Activated CD8-positive, alpha-beta memory T cell treated with anti-CD3 and anti-CD28 coated beads for 36 hours (primary cell): ENCODE data around the gene KRT6C. TPM values are rescaled to one million over a fixed set of nuclear protein-coding genes. Genes with fewer than 3 reads are reported as not detected.

Source experiments
- CTCF ChIA-PET: fragments of 350-600 bp; sonication (Branson Sonifier 250); formaldehyde crosslinking; loops from one replicate; lab custom pipeline; 2021; ENCODE audit warnings: antibody characterized with exemption; lab: Charles Lee
- POLR2A ChIA-PET: fragments of 350-600 bp; sonication (Branson Sonifier 250); formaldehyde crosslinking; loops from one replicate; lab custom pipeline; 2021; ENCODE audit warnings: antibody characterized with exemption; lab: Charles Lee
- total RNA-seq, 2 experiments: library from RNA; stranded (reverse); gene quantifications; one replicate each; pipeline ENCODE4 v1.2.3, GENCODE V29; 2021

The KRT6C gene
- not detected for total RNA-seq

DNA sequence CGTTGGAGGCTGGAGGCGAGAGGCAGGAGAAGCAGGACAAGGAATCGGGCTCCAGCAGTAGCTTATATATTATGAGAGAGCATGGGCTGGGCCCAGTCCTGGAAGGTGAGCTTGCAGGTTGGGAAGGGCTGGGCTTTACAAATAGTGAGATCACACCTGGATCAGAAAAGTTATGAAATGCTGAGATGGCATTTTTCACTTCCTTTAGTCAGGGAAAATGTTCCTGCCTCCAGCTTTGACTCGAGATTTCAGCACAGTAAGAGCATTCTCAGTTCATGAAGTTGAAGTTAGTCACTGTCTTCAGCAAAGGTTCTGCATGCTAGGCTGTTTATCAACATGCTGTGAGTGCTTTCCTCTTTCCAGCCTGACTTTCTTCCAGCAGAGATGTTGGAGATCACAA is at the start of gene KRT6C:
Gene KRT6C, minus strand, starts transcription at position 38 of the 400 bp plus-strand sequence. CDS start 68 bp downstream, outside the sequence.
- CTCF ChIA-PET: no interaction called here
- POLR2A ChIA-PET: no interaction called here

DNA sequence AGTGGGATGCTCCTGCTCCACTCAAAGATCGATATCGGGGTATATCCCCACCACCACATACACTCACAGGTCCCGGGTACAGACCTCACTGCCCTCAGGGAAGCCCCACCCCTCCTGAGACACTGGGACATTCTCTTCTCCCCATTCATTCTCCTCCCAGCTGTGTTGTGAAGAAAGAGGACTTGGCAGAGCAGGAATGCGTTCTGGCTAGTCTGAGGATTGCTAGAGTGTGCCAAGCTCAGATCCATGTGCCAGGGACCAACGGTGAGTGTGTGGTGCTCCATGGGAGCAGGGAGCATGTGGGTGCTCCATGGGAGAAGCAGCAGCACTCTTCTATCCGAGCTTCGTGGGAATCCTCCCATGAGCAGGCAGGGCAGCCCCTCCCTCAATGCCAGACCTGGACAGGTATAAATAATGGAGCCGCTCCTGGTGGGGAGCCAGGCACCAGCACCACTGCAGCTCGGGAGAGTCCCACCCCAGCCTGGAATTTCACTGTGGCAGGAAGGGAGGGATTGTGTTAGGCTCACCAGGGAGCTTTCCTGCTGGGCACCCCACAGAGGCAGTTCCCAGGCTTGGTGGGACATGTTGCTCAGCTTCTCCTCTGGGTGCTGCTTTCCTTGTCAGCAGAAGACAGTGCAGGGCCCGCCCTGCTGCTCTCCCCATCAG is 48.9 kb upstream of the KRT6C start:
- ChIA-PET POLR2A (no interaction called here), CTCF (no interaction called here)

DNA sequence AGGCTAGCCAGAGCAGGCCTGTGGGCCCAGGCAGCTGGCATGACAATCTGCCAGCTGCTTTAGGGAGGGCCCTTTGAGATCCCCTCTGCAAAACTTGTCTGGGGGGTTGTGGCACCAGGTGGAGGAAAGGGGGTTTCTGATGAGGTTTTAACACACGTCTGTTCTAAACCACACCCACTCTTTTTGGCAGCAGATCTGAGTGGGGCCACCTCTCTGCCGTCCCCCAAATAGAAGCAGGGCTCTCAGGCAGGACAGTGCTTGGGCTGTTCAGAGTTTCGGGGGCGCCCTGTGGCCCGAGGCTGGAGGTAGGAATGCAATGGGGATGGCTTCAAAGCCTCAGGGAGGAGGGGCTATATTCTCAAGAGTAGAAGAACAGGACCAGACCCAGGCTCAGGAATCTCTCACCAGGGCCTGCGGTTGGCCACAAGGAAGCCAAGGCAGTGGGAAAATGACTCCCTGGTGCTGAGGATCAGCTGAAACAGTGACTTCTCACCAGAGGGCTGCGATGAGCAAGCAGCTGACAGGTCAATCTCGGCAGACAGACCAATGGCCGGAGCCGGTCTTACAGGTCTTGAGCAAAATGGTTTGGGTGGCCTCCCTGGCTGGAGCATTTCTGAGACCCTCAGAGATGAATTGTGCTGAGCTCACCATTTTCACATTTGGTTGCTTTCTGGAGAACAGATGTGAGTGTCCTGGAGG is 48.1 kb upstream of the KRT6C start:
- POLR2A ChIA-PET: no interaction called here
- CTCF ChIA-PET: no interaction called here

DNA sequence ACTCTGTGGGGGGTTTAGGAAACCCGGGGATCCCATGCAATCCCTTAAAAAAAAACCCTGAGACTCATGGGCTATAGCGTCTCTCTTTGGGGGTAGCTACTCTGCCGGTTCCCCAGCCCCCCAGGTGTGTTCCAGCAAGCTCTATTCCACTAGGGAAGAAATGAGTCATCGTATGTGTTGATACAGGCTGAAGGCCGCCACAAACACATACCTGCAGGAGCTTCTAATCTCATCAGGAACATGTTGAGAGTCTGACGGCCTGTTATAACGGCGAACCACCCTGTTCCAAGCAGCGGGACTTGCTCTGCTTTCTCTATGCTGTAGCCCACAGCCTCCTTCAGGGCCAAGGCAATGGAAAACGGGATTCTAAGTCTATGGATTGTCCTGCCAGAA is 47.6 kb upstream of the KRT6C start:
- CTCF ChIA-PET: interaction anchor here (0.6 kb wide), 1 partner anchor 419 kb away, joined by 3 read pairs; no protein-coding TSS in a partner anchor
- POLR2A ChIA-PET: no interaction called here

DNA sequence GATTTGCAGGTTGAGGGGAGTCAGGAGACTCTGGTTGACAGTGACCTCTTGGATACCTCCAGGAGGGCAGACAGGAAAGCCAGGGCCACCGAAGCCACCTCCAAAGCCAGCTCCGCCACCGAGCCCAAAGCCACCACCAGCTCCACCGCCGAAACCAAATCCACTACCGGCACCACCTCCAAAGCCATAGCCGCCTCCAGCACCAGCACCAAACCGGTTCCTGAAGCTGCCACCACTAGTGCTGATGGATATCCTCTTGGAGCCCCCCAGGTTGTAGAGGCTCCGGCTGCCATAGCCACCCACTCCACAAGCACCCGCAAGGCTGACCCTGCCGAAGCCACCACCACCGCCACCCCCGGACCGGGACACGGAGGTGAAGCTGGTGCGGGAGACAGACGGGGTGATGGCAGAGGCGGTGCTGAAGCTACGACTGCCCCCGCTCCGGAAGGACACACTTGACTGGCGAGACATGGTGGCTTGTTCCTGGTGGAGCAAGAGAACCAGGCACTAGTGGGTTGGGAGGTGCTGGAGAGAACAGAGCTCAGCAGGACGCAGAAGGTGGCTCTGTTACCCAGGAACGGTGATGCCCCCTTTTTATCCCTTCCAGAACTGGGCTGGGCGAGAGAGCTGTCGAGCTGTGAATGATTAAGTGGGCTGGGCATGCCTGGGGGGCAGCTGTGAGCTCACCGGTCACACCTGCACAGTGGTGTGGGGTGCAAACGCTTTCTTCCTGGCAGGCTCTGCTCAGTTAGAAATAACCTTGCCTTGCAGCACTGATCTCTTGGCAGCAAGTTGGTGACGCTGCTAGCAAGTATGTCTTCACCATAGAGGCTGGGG is 46.4 kb upstream of the KRT6C start, which contains the start of gene KRT5:
Gene KRT5, minus strand, starts transcription at position 569 of the 837 bp plus-strand sequence. Its CDS starts 98 bp downstream, at position 471.
- POLR2A ChIA-PET: no interaction called here
- CTCF ChIA-PET: interaction anchor here (0.6 kb wide), 1 partner anchor 420 kb away, joined by 3 read pairs; no protein-coding TSS in a partner anchor

DNA sequence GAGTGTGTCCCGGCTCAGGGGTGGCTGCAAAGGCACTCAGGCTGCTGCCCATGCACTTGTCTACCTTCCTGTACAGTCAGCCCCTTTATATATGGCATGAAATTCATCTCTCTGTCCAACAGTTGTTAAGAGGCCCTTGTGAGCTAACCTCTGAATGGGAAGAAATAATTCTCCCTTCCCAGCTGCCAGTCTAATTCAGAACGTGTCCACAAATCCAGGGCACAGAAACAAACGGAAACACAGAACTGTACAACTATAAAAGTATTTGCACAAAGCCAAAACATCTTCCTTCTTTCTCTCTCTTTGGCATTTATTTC is 45.7 kb upstream of the KRT6C start:
- ChIA-PET CTCF (no interaction called here), POLR2A (no interaction called here)

DNA sequence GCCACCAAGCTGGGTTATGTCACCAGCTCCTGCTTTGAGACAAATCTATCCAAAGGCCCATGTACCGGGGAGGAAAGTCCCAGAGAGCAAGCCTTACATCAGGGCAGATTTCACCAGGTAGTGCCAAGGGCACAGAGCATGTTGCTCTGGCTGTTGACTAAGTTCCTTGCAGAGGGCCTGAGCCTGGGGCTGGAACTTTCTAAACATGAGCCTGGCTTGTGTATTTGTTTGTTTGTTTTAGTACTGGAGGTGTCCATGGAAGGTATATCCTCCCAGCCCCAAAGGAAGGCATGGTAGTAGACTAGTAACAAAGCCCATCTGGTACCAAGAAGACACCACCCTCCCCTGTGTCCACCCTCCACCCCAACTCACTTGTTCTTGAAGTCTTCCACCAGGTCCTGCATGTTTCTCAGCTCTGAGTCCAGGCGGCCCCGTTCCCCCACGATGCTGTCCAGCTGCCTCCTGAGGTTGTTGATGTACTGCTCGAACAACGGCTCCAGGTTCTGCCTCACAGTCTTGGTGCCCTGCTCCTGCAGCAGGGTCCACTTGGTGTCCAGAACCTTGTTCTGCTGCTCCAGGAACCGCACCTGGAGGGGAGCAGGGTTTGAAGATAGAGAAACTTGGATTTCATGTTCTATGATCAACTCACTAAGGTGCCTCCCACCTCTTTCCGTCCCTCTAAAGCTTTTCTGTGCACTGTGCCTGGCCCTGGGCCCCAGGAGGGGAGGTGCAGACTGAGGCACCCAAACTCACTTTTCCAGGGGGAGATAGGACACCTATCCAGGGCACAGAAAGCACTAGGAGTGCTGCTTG is 45.2 kb upstream of the KRT6C start:
- CTCF ChIA-PET: interaction anchor here (0.6 kb wide), 1 partner anchor 60 kb away, joined by 6 read pairs; no protein-coding TSS in a partner anchor

DNA sequence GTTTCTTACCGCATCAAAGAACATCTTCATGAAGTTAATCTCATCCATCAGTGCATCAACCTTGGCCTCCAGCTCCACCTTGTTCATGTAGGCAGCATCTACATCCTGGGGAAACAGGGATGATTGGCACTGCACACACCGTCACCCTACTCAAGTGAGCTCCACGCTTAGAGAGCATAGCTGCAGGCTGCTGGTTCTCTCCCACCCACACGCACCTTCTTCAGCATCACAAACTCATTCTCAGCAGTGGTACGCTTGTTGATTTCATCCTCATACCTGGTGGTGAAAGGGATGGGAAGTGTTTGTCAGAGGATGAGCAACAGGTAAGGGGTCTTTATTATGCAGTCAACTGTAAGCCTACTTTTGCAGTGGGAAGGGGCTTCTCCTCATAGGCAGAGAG is 44.3 kb upstream of the KRT6C start:
- POLR2A ChIA-PET: no interaction called here
- CTCF ChIA-PET: interaction anchor here (0.6 kb wide), 1 partner anchor 60 kb away, joined by 6 read pairs; no protein-coding TSS in a partner anchor

More for the DNA sequence above, 45.2 kb upstream of the KRT6C start:
- POLR2A ChIA-PET: no interaction called here

DNA sequence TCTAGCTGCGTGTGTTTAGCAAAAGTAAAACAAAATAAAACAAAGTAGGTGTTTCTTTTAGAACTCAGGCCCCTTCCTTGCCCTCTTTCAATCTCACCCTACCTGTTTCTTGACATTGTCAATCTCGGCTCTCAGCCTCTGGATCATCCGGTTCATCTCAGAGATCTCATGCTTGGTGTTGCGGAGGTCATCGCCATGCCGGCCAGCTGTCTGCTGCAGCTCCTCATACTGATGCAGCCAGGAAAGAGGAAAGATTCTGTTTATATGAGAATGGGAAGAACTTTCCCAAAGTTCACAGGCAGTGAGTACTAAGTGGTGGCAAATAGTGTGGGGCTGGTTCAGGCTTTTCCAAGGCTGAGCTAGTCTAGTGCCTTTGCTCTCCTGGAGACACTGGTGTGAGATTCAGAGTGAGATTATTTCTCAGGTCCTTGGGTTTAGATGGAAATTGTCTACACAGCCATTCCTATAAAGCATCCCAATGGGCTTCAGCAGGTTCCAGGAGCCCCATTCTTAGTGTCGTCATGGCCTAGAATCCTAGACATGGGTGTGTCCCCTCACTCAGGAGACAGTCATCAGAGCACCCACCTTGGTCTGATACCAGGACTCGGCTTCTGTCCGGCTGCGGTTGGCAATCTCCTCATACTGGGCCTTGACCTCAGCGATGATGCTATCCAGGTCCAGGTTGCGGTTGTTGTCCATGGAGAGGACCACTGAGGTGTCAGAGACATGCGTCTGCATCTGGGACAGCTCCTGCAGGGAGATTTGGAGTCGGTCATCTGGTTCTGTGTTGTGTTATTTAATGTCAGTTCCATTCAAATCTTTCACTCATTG is 43.6 kb upstream of the KRT6C start:
- CTCF ChIA-PET: interaction anchor here (0.9 kb wide), 1 partner anchor 11 kb away, joined by 3 read pairs; no protein-coding TSS in a partner anchor
- POLR2A ChIA-PET: no interaction called here

DNA sequence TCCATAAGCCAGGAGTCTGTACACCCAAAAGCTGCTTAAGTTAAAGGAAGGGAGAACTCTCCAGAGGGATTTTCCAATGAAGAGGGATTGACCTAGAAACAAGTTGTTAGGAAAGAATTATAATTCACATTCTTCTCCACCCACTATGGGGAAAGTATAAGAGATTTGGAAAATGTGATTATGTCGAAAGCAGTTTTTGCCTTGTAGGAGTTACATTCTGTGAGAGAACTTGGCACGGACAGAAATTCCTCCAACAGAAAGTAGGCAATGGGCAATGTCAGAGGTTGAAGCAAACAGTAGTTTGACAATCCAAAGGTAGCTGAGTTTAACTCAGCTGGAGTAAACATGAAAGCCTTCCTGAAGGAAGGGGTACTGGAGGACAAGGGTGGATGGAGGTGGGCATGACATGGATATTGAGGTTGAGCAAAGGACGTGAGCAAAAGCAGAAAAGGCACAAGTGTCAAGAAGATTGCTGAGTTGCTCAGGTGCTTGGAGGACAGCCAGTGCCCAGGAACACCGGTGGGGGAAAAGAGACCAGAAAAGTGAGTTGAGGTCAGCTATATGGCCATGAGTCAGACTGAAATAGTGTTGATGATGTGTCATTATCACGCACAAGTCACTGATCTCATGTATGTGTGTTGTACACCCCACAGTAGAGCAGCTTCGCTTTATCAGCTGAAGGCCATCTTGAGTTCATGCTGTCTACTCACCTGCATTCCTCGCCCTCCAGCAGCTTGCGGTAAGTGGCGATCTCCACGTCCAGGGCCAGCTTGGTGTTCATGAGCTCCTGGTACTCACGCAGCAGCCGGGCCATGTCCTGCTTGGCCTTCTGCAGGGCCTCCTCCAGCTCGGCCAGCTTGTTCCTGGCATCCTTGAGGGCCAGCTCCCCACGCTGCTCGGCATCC is 42.6 kb upstream of the KRT6C start:
- ChIA-PET CTCF (interaction anchor here (0.9 kb wide), 1 partner anchor 10 kb away, joined by 3 read pairs; no protein-coding TSS in a partner anchor), POLR2A (no interaction called here)

DNA sequence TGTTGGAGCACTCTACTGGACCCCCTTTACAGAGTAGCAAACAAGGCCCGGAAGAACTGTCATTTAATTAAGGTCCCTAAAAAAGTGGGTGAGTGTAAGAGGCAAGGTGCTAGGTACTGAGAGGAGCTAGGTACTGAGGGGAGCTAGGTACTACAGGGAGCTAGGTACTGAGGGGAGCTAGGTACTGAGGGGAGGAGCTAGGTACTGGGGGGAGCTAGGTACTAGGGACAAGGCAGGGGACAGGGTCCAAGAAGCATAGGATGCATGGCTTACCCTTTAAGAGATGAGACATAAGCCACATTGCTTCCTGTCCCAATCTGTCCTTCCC is 41.7 kb upstream of the KRT6C start:
- CTCF ChIA-PET: no interaction called here

DNA sequence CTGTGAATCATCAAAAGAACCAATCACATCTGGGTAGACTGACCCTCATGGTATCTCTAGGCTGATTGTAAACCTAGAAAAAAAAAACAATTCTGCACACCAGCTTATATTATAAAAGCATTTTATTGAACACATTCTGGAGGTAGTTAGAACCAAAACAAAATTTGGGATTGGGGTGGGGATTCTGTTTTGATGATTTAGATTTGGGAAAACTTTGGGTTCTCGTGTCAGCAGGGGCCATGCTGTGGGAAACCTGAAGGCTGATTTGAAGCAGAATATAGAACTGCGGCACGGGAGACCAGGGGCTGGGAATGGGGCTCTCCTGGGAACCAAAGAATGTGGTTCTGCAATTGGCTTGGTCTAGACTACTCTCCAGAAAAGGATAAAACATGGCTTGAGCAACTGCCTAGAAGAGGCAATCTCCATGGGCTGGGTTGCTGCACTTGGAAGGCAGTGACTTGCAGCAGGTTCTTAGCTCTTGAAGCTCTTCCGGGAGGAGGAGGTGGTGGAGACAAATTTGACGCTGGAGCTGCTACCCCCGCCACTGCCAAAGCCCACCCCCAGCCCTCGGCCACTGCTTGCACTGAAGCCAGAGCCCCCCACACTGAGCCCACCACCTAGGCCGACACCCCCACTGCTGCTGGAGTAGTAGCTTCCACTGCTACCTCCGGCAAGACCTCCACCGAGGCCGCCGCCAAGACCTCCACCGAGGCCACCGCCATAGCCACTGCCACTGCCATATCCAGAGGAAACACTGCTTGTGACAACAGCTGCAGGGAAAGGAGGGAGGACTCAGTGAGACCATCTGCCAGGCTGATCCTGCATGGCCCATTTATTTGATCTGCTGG is 41.1 kb upstream of the KRT6C start:
- ChIA-PET CTCF (no interaction called here), POLR2A (no interaction called here)

More for the DNA sequence above, 41.7 kb upstream of the KRT6C start:
- POLR2A ChIA-PET: no interaction called here

DNA sequence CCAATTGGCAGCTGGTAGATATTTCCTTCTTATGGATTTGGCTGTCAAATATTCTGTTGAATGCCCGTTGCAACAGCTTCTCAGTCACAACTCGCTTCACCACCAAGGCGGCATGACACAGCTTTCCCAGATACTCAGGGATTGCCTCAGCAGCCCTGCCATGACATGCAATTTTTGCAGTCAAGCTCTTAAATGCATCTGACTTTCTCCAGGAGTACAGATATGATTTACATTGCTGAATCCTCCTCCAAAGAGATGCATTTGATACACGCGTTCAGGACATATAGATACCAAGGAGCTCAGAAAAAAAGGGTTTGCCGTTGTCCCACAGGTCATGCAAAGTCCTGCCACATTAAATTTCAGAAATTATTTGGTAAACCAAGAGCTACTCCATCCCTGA is 40.1 kb upstream of the KRT6C start:
- POLR2A ChIA-PET: no interaction called here
- CTCF ChIA-PET: interaction anchor here (0.5 kb wide), 1 partner anchor 350 kb away, joined by 4 read pairs; no protein-coding TSS in a partner anchor

DNA sequence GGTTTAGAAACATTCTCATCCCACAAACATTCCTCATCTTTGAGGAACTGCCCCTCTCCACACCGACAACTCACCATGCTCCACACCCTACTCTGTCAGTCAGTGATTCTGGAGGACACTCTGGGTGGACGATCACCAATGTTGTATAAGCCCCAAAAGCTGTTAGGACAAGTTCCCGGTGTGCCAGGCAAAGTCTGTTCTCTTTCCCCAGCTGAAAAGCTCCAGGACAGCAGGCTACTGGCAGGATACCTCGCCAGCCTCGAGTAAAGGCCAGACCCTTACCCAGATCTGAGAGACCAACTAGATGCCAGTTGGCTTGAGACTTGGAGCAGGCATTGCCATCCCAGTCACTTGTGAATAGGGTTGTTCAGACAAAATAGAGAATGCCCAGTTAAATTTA is 34.6 kb upstream of the KRT6C start:
- CTCF ChIA-PET: no interaction called here
- POLR2A ChIA-PET: no interaction called here

DNA sequence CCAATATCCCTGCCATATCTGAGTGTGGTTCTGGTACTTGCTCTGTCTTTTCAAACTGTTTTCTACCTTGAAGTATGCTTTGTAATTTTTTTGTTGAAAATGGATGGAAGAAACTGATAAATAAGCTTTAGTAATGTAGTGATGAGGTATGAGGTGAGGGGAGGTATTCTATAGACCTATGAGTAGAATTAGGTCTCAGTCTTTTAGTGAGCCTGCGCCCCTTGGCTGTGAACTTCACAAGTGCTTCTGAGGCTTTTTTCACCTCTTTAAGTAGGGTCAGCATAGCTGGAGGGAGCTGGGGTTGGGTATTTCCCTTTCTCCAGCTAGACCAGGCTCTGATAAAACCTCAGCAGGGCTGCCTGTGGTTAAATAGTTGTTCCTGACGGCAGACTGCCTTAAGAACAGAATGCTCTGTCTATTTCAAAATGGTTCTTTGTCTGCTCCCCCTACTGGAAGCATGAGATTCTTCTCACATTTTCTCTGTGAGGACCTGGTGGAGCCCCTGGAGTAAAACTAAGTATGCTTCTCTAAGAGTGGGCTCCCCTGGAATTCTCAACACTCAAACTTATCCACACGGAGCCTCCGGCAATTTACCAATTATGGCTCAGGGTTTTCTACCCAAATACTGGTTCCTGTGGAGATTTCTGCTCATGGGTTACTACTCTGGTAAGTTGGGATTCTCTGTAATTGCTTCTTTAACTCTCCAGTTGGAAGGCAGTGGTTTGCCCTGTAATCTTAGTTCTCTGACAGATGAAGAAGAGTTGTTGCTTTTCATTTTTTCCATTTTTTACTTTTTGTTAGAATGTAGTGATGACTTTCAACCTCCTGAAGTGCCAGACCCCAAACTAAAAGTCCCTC is 33.5 kb upstream of the KRT6C start:
- ChIA-PET POLR2A (no interaction called here), CTCF (no interaction called here)

DNA sequence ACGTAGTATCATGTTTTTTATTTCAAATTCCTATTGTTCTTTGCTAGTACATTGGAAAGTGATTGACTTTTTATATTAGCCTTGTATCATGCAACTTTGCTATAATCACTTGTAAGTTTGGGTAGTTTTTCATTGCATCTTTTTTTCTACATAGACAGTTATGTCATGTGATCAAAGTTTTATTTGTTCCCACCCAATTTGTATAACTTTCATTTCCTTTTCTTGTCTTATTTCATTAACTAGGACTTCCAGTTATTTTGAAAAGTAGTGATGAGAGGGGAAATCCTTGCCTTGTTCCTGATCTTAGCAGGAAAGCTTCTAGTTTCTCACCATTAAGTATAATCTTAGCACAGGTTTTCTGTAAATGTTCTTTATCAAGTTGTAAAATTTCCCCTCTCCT is 29.3 kb upstream of the KRT6C start:
- CTCF ChIA-PET: no interaction called here
- POLR2A ChIA-PET: no interaction called here
